Esophagus squamous epithelium (tissue), 5 donors: ENCODE measurements around the gene PRRG2. TPM values are rescaled to one million over a fixed set of nuclear protein-coding genes. Genes with fewer than 3 reads are reported as not detected.
A peak's percentile ranks its signal among the peaks of the same experiment; 100 is the strongest.

Experiments used
- DNase-seq: peaks from one replicate; lab custom pipeline; 2025; lab: John Stamatoyannopoulos, UW
- H3K27ac ChIP-seq, 4 donors: fragments of 200-600 bp; sonication (generic); one replicate each; pipeline ENCODE4 v1.5.1; 2016 to 2019; ENCODE audit warnings: mild to moderate bottlenecking in 1 of 4
- H3K27me3 ChIP-seq, 4 donors: fragments of 200-600 bp; sonication (generic); 1 replicate in 3 of 4; 2 replicates in 1 of 4; pipeline versions ENCODE4 v1.5.1 to v1.6.0; 2017 to 2021; ENCODE audit warnings: antibody characterized with exemption in 1 of 4
- H3K36me3 ChIP-seq, 3 donors: fragments of 200-600 bp; sonication (generic); one replicate each; pipeline ENCODE4 v1.5.1; 2016 to 2019
- H3K4me1 ChIP-seq, 3 donors: fragments of 200-600 bp; sonication (generic); one replicate each; pipeline ENCODE4 v1.5.1; 2017 to 2019
- H3K4me3 ChIP-seq, 4 donors: fragments of 200-600 bp; sonication (generic); 1 replicate in 3 of 4; 2 replicates in 1 of 4; pipeline ENCODE4 v1.5.1; 2016 to 2019; ENCODE audit warnings: mild to moderate bottlenecking in 2 of 4, moderate library complexity in 1 of 4
- H3K9me3 ChIP-seq, 3 donors: fragments of 200-600 bp; sonication (generic); one replicate each; pipeline ENCODE4 v1.5.1; 2016 to 2019
- CTCF ChIP-seq, 6 experiments: fragments of 450-650 bp in 4 of 6; fragments of 200-600 bp in 2 of 6; sonication (generic) in 2 of 6; IDR thresholded peaks; one replicate each; pipeline ENCODE4 v1.5.1; 2016 to 2019; ENCODE audit warnings: antibody characterized with exemption in 6 of 6, mild to moderate bottlenecking in 4 of 6, moderate library complexity in 4 of 6
- POLR2A ChIP-seq, 4 donors: fragments of 450-650 bp; IDR thresholded peaks; one replicate each; pipeline ENCODE4 v1.6.1; 2017; ENCODE audit warnings: antibody characterized with exemption in 4 of 4, mild to moderate bottlenecking in 4 of 4, moderate library complexity in 3 of 4
- WGBS, 2 donors: methylation state at CpG; one replicate each; pipeline ENCODE4 v1.1.5; 2018; 5-methylcytosine and 5-hydroxymethylcytosine counted together
- intact Hi-C: fragments of 100-400 bp; cut with DNase I; formaldehyde crosslinking; loops from one replicate; pipeline ENCODE4 v1.15.0; 2022
- total RNA-seq, 4 donors: library from RNA; depleted of rRNA; stranded (reverse); fragments of >200 nt; gene quantifications; one replicate each; pipeline ENCODE4 v1.1.0, GENCODE V29; 2016
- donor health status: DM: yes; HTN: yes; CAD: no.

Gene PRRG2
- total RNA-seq, 4 donors from 2014 or later = 7.7 to 19.8 (median 8.8) TPM

- H3K9me3 ChIP-seq = no peaks in the 10 kb centered on the region
- peaks cover 8 to 34% (median 14%) of the 10 kb centered on the region in 3 donors for H3K4me1 ChIP-seq
- H3K4me3 ChIP-seq = no peak overlapping the region
- intact Hi-C loops = no loop called here
- H3K27ac ChIP-seq = no peak overlapping the region
- WGBS, 2 donors = 74 to 75% methylated on average over 10 to 12 of the region's 18 CpGs
- H3K36me3 ChIP-seq = peaks cover 0 to 16% (median 0%) of the 10 kb centered on the region in 3 donors
- TF ChIP-seq POLR2A (IDR thresholded peaks at IDR 0.05) = no peak
- no peak for TF ChIP-seq CTCF (IDR thresholded peaks at IDR 0.05)
- H3K27me3 ChIP-seq = no peaks in the 10 kb centered on the region
- no peak for DNase-seq
Measured at GRCh38 chr19:49588365-49589122, 7.4 kb downstream of the PRRG2 start.

- no peak for DNase-seq
- H3K36me3 ChIP-seq = peaks cover 1 to 19% (median 4%) of the 10 kb centered on the region in 3 donors
- H3K4me1 ChIP-seq = peaks cover 13 to 44% (median 21%) of the 10 kb centered on the region in 3 donors
- intact Hi-C loops = no loop called here
- no peaks in the 10 kb centered on the region for H3K9me3 ChIP-seq
- H3K27me3 ChIP-seq = no peaks in the 10 kb centered on the region
- TF ChIP-seq CTCF (IDR thresholded peaks at IDR 0.05) (no peak), POLR2A (IDR thresholded peaks at IDR 0.05) (no peak)
- H3K27ac ChIP-seq = peak overlapping the region; percentile 86 to 97 (median 94)
- peak overlapping the region in 3 of 4 donors; percentile 85 to 95 (median 88) for H3K4me3 ChIP-seq
- WGBS, 2 donors = 42 to 43% methylated on average over 4 to 5 of the region's 5 CpGs
Measured at GRCh38 chr19:49589502-49589905, 8.4 kb downstream of the PRRG2 start.

GRCh38 chr19:49590071-49590970 is 9.2 kb downstream of the PRRG2 start:
- DNase-seq = peak; percentile 89
- peaks cover 15 to 51% (median 21%) of the 10 kb centered on the region in 3 donors for H3K4me1 ChIP-seq
- peak overlapping the region; percentile 85 to 95 (median 88) for H3K4me3 ChIP-seq
- 0 to 1% methylated on average over 30 to 40 of the region's 58 CpGs for WGBS, 2 donors
- peaks cover 9 to 19% (median 12%) of the 10 kb centered on the region in 3 donors for H3K36me3 ChIP-seq
- intact Hi-C loops = no loop called here
- no peaks in the 10 kb centered on the region for H3K27me3 ChIP-seq
- no peaks in the 10 kb centered on the region for H3K9me3 ChIP-seq
- TF ChIP-seq CTCF (IDR thresholded peaks at IDR 0.05) (peak in 2 of 6 experiments; percentile 10 to 31), POLR2A (IDR thresholded peaks at IDR 0.05) (peak in 2 of 4 donors; percentile 60 to 70)
- peak overlapping the region; percentile 86 to 97 (median 94) for H3K27ac ChIP-seq

DNA sequence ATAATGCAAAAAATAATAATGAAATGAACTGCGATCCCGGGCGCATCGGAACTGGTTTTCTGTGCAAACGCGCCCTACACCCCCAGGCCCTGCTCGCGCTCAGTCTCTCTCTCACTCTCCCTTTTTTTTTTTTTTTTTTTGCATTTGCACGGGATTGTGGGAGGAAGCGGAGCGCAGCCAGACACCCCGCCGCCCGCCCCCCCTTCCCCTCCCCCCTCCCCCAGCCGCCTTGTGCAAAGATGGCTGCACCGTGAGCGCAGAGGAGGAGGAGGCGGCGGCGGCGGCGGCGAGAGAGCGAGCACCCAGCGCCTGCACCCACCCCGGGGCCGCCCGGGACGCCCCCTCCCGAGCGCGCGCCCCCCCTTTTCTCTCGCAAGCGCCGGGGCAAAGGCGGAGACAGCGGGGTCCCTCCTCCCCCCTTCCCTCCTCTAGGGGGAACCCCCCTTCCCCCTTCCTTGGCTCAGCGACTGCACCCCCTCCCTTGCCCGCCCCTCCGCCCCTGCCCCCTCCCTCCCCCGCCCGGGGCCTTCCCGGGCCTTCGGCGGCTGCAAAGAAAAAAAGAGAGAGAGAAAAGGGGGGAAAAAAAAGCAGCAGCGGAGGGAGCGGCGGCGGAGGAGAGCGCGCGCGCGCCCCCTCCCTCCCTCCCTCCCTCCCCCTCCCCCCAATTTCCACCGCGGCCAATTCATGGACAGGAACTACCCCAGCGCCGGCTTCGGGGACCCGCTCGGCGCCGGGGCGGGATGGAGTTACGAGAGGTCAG is 10.0 kb downstream of the PRRG2 start, which contains the start of gene PRR12:
TSS of gene PRR12 (plus strand) at position 212 of the 760 bp plus-strand sequence. CDS start at position 685, 473 bp downstream.
- TF ChIP-seq CTCF (IDR thresholded peaks at IDR 0.05) (no peak), POLR2A (IDR thresholded peaks at IDR 0.05) (peak in 1 of 4 donors; percentile 33)
- WGBS, 2 donors = 0 to 1% methylated on average over 8 to 9 of the region's 66 CpGs
- Histone ChIP-seq H3K4me1 (peaks cover 15 to 56% (median 21%) of the 10 kb centered on the region in 3 donors), H3K27me3 (no peaks in the 10 kb centered on the region), H3K36me3 (peaks cover 18 to 23% (median 20%) of the 10 kb centered on the region in 3 donors), H3K4me3 (peak within 1 kb of the TSS; percentile 85 to 95 (median 88)), H3K27ac (peak within 1 kb of the TSS; percentile 86 to 97 (median 94)), H3K9me3 (no peaks in the 10 kb centered on the region)
- DNase-seq = no peak
- intact Hi-C loops = no loop called here
